MV-4-11 (cell line): ENCODE results near the gene SLFN12L.
"Not testable (repeated sequence)": the region's sequence is repeated elsewhere in the genome, so short reads cannot be mapped to it uniquely, and the experiment has no call there.

ENCODE experiments used
- DNase-seq: peaks from one replicate; lab custom pipeline; 2025; lab: John Stamatoyannopoulos, UW

SLFN12L gene

DNA sequence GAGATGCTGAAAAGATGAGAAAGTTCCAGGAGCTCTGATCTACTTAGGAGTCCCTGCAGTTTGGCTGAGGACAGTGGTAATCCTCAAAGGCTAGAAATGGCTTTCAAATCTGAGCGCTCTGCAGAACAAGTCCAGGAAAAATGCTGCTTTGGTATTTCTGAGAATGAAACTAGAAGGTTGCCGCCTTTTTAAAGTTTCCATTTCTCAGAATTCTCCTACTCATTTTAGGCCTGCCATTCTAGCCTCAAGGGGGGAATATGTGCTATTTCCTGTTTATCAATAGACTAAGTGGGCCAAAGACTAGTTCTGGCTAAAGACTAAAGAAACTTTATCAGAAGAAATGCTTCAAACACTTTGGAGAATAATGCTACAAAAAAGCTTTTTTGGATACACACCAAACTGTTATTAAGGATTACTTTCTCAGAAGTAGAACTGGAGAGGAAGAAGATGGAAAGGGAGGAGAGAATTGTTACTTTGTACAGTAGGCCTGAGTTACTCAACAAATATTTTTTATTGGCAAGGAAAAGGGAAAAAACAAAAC is at the start of gene SLFN12L:
Gene SLFN12L (minus strand): TSS at position 78 of the 541 bp plus-strand sequence. CDS start 15,314 bp downstream, outside the sequence.
- peak; percentile 86 for DNase-seq

GRCh38 chr17:35586569-35587073 is 49.1 kb upstream of the SLFN12L start:
- no peak for DNase-seq

DNA sequence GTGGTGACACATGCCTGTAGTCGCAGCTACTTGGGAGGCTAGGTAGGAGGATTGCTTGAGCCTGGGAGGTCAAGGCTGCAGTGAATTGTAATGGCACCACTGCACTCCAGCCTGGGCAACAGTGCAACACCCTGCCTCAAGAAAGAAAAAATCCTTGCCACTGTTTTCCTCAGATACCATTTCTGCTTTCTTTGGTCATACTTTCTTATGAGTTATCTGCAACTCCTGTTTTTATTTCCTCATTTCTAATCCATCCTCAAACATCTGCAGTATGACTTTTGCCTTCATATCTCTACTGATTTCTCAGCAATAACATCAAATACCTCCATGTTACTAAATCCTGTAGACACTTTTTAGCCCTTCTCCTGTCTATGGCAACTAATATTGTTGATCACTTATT is 46.6 kb upstream of the SLFN12L start:
- DNase-seq: peak; percentile 69

DNA sequence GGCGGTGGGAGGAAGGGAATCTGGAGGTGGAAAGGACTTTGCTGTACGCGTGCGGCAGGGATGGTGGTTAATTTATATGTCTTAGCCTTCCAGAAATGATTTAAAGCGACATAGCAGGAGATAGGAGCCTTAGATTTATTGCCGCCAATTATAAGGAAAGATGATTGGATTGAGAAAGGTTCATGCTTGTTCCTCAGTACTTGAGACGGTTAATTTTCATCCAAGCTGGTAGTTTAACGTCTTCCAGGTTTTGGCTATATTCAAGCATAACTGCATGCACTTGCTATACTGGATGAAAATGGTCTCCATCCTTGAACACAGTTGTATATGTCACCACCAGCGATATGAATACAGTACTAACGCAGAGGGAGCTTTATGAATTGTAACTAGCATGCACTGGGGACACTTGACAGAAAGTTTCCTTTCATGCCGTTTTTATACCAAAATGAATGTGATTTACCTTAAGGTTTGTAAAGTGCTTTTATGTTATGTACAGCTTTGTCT is 41.5 kb upstream of the SLFN12L start:
- no peak for DNase-seq

GRCh38 chr17:35578197-35578928 is 40.9 kb upstream of the SLFN12L start, which contains the start of gene PEX12:
PEX12 (minus strand) TSS chr17:35578571; CDS start chr17:35578021, 550 bp downstream.
- DNase-seq: peak; percentile 92

DNA sequence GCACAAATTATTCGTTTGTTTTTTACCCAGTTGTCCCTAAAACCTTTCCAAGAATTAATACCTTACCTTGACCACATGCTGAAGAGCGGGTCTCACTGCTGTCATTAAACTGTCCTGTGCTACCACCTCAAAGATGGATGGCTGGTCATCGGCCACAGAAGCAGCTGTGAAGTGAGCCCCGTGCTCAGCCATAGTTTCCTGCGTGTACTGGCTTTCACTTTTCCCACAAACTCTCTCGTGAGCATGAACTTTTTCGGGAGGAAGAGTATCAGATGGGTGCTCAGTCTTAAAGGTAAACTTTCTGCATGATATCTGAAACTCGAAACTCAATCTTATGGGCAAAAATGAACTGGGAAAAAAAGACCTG is 40.3 kb upstream of the SLFN12L start:
- DNase-seq: no peak

DNA sequence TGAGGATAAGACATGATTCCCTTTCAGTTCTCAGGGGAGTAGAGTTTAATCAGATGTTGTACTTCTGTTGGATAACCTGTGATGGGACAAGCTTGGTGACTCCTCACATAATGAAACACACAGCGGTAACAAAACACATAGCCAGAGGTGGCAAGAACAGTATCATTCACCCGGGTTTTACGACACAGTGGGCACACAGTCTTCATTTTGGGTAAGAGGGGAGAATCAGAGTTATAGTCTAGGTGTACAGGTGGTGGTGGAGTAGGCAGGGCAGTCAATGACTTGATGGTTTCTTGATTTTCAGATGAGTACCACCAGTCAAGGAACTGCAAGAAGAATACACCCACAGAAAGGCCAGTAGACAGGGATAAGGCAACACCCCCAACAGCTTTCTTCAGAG is 38.3 kb upstream of the SLFN12L start:
- DNase-seq: no peak

DNA sequence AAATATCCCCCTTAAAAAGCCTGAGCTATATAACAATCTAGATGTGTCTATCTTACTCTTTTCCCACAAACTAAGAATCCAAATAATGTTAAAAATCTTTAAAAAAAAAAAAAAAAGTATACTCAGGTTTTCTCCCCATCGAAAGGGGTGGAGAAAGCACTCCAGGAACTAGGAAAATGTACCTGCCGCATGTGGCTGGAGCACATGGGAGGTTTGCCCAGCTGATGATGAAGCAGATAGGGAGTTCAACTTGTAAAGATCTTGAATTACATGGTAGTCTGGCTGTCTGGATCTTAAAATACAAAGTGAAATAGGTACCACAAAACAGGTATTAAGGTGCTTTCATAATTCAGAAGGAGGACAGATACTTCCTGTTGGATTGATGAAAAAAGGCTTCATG is 31.9 kb upstream of the SLFN12L start:
- DNase-seq: no peak

DNA sequence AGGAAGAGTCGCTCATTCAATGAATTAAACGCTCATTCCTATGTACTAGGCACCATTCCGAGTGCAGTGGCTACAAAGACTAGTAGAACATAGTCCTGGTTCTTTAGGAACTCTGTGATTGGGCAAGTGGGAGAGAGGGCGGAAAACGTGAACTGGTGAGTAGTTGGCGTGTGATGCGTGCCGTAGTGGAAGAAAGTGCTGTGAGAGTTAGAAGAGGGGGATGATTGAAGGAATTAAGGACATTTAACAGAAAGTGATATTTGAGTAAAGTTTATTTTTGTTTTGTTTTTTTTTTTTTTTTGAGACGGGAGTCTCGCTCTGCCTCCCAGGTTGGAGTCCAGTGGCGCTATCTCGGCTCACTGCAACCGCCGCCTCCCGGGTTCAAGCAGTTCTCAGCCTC is 31.1 kb upstream of the SLFN12L start:
- peak; percentile 36 for DNase-seq

GRCh38 chr17:35566968-35567367 is 29.5 kb upstream of the SLFN12L start:
- no peak for DNase-seq

DNA sequence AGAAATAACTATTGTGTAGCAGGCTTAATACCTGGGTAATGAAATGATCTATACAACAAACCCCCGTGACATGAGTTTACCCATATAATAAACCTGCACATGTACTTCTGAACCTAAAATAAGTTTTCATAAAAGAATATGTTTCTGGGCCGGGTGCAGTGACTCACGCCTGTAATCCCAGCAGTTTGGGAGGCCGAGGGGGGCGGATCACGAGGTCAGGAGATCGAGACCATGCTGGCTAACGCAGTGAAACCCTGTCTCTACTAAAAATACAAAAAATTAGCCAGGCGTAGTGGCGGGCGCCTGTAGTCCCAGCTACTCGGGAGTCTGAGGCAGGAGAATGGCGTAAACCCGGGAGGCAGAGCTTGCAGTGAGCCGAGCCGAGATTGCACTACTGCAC is 25.7 kb upstream of the SLFN12L start:
- not testable (repeated sequence) for DNase-seq

- DNase-seq: no peak
Measured at GRCh38 chr17:35560703-35561102, 23.2 kb upstream of the SLFN12L start, which contains the start of gene SLFN14. SLFN14 (minus strand) TSS chr17:35560819; CDS start chr17:35558062, 2,757 bp downstream.

DNA sequence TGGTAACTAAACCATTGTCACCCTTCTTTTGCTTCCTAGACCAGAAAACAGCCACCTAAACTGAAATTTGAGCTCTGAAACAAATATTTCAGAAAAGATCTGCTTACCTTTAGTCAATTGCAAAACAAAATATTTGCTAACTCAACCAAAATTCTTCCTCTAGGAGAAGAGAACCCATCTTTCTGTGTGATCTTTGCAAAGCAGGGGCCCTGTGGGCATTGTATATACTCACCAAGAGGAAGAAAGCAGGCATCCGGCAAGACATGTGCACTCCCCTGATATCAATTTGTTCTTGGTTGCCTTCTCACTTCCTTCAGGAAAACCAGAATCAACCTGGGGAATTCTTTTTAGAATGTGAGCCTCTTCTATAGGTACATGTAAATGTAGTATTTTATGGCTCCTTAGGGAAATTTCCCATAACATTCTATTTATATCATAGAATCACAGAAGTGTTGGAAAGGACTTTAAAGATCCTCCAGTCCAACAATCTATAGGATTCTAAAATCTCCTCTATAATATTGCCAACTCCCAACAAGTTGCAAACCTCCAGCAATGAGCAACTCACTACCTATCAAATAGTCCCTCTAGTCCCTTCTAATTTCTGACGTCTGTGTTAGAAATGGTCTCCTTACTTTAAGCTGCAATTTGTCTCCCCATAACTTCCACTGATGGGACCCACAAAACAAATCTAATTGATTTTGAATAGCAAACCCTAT is 22.2 kb upstream of the SLFN12L start:
- DNase-seq: no peak

DNA sequence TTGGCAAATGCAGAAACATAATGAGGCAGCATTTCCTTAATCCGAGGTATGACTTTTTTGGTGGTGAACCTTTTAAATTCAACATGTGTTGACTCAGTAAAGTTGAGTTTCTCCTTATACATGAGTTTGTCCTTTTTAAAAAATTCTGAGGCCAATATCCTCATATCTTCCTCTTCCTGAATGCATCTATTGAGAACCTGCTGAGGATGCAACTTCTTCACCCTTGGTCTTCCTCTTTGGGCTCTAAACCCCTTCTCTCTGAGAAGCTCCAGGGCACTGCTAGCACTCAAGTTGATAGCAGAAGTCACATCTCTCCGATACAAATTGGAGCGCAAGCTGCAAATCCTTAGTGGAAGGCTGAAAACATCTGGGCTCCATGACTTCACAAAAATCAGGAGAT is 19.9 kb upstream of the SLFN12L start:
- DNase-seq: no peak

- no peak for DNase-seq
Measured at GRCh38 chr17:35555691-35556090, 18.2 kb upstream of the SLFN12L start.

DNA sequence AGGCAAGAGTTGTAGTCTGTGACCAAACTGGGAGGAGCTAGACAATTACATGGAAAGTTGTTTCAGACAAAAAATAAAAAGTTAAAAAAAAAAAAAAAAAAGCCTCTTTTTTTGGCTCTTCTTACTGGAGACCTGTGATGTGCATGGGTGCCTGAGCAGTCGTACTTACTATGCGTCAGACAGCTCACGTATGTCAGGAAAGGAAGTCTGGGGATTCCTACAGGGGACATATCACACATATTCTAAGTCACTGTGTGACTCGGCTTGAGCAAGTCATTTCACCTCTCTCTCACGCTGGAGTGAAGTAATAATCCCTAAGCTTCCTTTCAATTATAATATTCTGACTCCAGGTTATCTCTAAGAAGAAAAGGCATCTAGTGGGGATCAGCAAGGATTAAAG is 17.2 kb upstream of the SLFN12L start:
- DNase-seq: no peak

DNA sequence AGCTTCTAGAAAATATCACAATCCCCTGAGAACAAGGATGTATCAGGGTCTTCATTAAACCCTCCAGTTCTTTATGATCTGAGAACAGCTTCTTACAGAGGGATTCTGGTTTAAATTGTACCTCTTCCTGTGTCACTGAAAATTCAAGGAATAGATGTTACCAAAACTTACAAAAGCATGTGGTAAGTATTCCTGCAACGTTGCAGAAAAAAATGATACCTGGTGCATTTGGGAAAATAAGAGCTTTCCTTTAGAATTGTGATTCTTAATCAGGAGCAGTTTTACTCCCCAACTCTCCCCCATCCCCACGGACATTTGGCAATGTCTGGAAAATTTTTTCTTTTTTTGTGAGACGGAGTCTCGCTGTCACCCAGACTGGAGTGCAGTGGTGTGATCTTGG is 15.8 kb upstream of the SLFN12L start:
- no peak for DNase-seq

GRCh38 chr17:35548978-35549377 is 11.5 kb upstream of the SLFN12L start:
- no peak for DNase-seq

DNA sequence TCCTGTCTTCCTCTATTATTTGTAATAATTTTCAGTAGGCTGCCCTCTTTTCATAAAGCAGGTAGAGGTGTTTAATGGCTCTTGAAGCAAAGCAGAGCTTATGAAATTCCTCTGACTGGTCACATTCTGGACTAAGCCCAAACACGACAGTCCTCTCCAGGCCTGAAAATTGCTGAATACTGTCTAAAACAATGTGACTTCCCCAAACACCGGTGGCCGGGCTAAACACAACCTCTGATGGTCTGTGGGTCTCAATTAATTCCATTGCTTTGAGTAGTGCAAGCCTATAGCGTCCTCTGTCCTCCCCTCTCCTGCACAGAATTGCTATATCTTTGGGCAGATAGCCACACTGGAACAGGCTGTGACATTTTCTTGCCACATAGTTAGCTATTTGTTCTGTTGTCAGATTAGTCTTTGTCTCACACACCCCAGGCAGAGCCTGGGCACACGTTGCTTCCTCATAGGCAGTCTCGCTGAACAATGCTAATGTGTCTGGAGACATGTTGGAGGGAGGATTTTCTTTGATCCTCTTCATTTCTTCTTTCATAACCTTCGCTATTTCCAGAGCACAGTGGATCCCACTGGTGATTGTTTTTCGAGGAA is 10.8 kb upstream of the SLFN12L start:
- peak; percentile 19 for DNase-seq

DNA sequence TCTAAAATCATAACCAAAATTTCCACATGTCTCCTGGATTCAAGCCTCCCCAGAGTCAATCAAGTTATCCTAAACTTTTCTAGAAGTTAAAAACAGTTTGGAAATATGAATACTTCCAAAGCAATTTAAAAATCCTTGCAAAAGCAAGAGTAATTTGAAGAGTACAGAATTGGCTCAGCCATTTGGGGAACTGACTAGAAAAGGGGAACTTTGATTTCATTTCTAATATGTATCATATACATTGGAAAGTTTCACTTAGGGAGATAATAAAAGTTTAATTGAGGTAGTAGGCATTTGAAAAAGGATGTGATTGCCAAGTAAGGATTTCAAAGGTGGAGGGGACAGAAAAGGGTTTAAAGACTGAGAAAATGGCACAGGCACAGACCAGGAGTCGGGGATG is 9.0 kb upstream of the SLFN12L start:
- DNase-seq: peak; percentile 30

DNA sequence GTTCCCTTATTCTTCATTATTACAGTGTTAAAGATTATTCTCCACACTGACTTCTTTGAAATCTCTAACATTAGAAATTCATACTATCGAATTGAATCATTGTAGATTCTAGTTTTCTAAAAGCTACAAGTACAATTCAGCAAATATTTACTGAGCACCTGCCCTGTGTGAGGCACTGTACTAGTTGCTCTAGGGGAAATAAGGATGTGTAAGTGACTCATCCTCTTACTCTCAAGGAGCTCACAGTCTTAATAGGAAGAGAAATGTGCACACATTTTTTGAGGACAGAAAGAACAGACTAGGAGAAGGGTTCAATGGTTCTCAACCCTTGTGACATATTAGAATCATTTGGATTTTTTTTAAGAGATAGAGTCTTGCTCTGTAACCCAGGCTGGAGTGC is 7.7 kb upstream of the SLFN12L start:
- no peak for DNase-seq

- no peak for DNase-seq
Measured at GRCh38 chr17:35543856-35544255, 6.4 kb upstream of the SLFN12L start.
